Measurements from ENCODE around the gene DENND6B. TPM values are rescaled to one million over a fixed set of nuclear protein-coding genes. Genes with fewer than 3 reads are reported as not detected.
A peak's percentile ranks its signal among the peaks of the same experiment; 100 is the strongest.
"Not testable (repeated sequence)": the region's sequence is repeated elsewhere in the genome, so short reads cannot be mapped to it uniquely, and the experiment has no call there.

The DENND6B gene
- total RNA-seq: 10 to 100 TPM in 2 of 4 donors, 1 to 10 TPM in 2; 4.3 to 14.3 (median 9.3) TPM

- Histone ChIP-seq H3K36me3 (no peaks in the 10 kb centered on the region), H3K4me3 (replicated peaks in 1 of 3) (peak within 1 kb of the TSS; percentile 52 to 76 (median 56)), H3K4me1 (peaks cover 10 to 13% of the 10 kb centered on the region in 2 donors), H3K27me3 (no peaks in the 10 kb centered on the region), H3K9me3 (no peaks in the 10 kb centered on the region), H3K27ac (peak within 1 kb of the TSS; percentile 86 to 90 (median 88))
- intact Hi-C loops (cut with DNase I): loop anchor here (5.0 kb wide), 2 partner anchors 50 to 75 kb away; partner anchors contain the start of gene HDAC10
- peak; percentile 79 to 81 for DNase-seq
- TF ChIP-seq POLR2A (IDR thresholded peaks at IDR 0.05): peak in 1 of 2 donors; percentile 56
- TF ChIP-seq, protein P1, sequence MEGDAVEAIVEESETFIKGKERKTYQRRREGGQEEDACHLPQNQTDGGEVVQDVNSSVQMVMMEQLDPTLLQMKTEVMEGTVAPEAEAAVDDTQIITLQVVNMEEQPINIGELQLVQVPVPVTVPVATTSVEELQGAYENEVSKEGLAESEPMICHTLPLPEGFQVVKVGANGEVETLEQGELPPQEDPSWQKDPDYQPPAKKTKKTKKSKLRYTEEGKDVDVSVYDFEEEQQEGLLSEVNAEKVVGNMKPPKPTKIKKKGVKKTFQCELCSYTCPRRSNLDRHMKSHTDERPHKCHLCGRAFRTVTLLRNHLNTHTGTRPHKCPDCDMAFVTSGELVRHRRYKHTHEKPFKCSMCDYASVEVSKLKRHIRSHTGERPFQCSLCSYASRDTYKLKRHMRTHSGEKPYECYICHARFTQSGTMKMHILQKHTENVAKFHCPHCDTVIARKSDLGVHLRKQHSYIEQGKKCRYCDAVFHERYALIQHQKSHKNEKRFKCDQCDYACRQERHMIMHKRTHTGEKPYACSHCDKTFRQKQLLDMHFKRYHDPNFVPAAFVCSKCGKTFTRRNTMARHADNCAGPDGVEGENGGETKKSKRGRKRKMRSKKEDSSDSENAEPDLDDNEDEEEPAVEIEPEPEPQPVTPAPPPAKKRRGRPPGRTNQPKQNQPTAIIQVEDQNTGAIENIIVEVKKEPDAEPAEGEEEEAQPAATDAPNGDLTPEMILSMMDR (IDR thresholded peaks at IDR 0.05): peak in 4 of 6 experiments; percentile 18 to 97 (median 94)
- whole genome bisulfite sequencing, 2 donors: 2 to 15% methylated on average over 14 to 21 of the region's 105 CpGs
These were observed at the start of gene DENND6B for GRCh38 chr22:50326956-50327710. TSS of gene DENND6B (minus strand) at chr22:50327012. CDS start at chr22:50326988, 24 bp downstream.

DNA sequence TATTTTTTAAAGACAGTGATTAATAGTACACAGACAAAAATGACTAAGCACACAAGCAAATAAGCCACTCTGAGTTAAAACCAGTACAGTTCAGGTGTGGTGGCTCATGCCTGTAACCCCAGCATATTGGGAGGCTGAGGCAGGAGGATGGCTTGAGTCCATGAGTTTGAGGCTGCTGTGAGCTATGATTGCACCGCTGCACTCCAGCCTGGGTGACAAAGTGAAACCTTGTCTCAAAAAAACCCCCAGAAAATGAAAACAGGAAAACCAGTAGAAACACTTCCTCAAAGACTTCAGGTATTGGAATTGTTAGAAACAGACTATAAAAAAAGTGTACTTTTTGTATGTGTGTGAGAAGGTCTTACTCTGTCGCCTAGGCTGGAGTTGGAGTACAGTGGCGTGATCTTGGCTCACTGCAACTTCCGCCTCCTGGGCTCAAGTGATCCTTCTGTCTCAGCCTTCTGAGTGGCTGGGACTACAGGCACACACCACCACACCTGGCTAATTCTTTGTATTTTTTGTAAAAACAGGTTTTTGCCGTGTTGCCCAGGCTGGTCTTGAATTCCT lies 49.4 kb upstream of the DENND6B start:
- TF ChIP-seq POLR2A (IDR thresholded peaks at IDR 0.05): no peak
- TF ChIP-seq, protein P1 (IDR thresholded peaks at IDR 0.05): no peak
- Histone ChIP-seq H3K9me3 (no peaks in the 10 kb centered on the region), H3K27ac (peak overlapping the region; percentile 21 to 51 (median 49)), H3K36me3 (peaks cover 0 to 21% of the 10 kb centered on the region in 2 donors), H3K27me3 (no peaks in the 10 kb centered on the region), H3K4me1 (peaks cover 9 to 10% of the 10 kb centered on the region in 2 donors), H3K4me3 (replicated peaks in 1 of 3) (no peak overlapping the region)
- DNase-seq: peak; percentile 85
- intact Hi-C loops (cut with DNase I): no loop called here
- 54 to 62% methylated on average over 5 of the region's 5 CpGs for WGBS, 2 donors

- TF ChIP-seq, protein P1 (IDR thresholded peaks at IDR 0.05): no peak
- no peak for TF ChIP-seq POLR2A (IDR thresholded peaks at IDR 0.05)
- DNase-seq: peak; percentile 51 to 55
- Histone ChIP-seq H3K4me3 (replicated peaks in 1 of 3) (no peak overlapping the region), H3K4me1 (peaks cover 10 to 11% of the 10 kb centered on the region in 2 donors), H3K36me3 (peaks cover 0 to 16% of the 10 kb centered on the region in 2 donors), H3K27ac (no peak overlapping the region), H3K27me3 (no peaks in the 10 kb centered on the region), H3K9me3 (no peaks in the 10 kb centered on the region)
- 63 to 68% methylated on average over 2 of the region's 2 CpGs for WGBS, 2 donors
- intact Hi-C loops (cut with DNase I): no loop called here
These were observed 44.4 kb upstream of the DENND6B start for GRCh38 chr22:50371101-50371648.

GRCh38 chr22:50367778-50368500 lies 41.1 kb upstream of the DENND6B start:
- Histone ChIP-seq H3K36me3 (peaks cover 0 to 6% of the 10 kb centered on the region in 2 donors), H3K27ac (no peak overlapping the region), H3K4me3 (replicated peaks in 1 of 3) (no peak overlapping the region), H3K9me3 (no peaks in the 10 kb centered on the region), H3K27me3 (no peaks in the 10 kb centered on the region), H3K4me1 (peaks cover 12 to 15% of the 10 kb centered on the region in 2 donors)
- TF ChIP-seq, protein P1 (IDR thresholded peaks at IDR 0.05): no peak
- no peak for TF ChIP-seq POLR2A (IDR thresholded peaks at IDR 0.05)
- intact Hi-C loops (cut with DNase I): no loop called here
- WGBS, 2 donors: 93 to 94% methylated on average over 27 of the region's 27 CpGs
- no peak for DNase-seq

DNA sequence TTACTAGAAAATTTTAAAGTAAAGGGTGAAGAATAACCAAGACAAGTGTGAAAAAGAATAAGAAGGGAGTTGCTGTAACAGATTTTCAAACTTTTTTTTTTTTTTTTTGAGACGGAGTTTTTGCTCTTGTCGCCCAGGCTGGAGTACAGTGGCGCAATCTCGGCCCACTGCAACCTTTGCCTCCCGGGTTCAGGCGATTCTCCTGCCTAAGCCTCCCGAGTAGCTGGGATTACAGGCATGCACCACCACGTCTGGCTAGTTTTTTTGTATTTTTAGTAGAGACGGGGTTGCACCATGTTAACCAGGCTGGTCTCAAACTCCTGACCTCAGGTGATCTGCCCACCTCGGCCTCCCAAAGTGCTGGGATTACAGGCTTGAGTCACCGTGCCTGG lies 37.0 kb upstream of the DENND6B start:
- intact Hi-C loops (cut with DNase I): not testable (repeated sequence)

More for the DNA sequence above, 37.0 kb upstream of the DENND6B start:
- not testable (repeated sequence) for DNase-seq; H3K4me3 ChIP-seq (replicated peaks in 1 of 3); H3K36me3 ChIP-seq; H3K27me3 ChIP-seq; H3K27ac ChIP-seq; H3K9me3 ChIP-seq
- peaks cover 6 to 24% of the 10 kb centered on the region in 2 donors for H3K4me1 ChIP-seq
- WGBS, 2 donors: 90 to 95% methylated on average over 11 of the region's 11 CpGs
